ENCODE measurements around the gene GCSAM. TPM values are rescaled to one million over a fixed set of nuclear protein-coding genes. Genes with fewer than 3 reads are reported as not detected.

GCSAM gene
- polyA plus RNA-seq, 2 of the 4 experiments (the other 2 are of a cell fraction), result not detected

- Histone ChIP-seq H3K4me2 (no peak overlapping the region), H3K4me3 (no peak overlapping the region), H3K4me1 (no peaks in the 10 kb centered on the region), H3K27ac (no peak overlapping the region), H3K9me3 (no peaks in the 10 kb centered on the region)
- POLR2A ChIA-PET, result no interaction called here
- ATAC-seq, result no peak
- 70% methylated on average over 5 of the region's 5 CpGs for WGBS (ENCODE audit: missing lambda C conversion rate)
- no peak for DNase-seq (ENCODE audit: low read depth in 1 of 2, low spot score in 1 of 2)
- FAIRE-seq, result no peak
- no peak for TF ChIP-seq RNF2 (IDR thresholded peaks at IDR 0.05; ENCODE audit: borderline replicate concordance, low read depth)
- TF ChIP-seq JUN (IDR thresholded peaks at IDR 0.05), result no peak
- TF ChIP-seq MYC (IDR thresholded peaks at IDR 0.05; ENCODE audit: borderline replicate concordance, low read length), result no peak
- no peak for TF ChIP-seq POLR2A (IDR thresholded peaks at IDR 0.05; ENCODE audit: low read length)
- TF ChIP-seq FOXS1 (CRISPR knock-in tag; IDR thresholded peaks at IDR 0.05), result no peak
- no peak for TF ChIP-seq E2F6 (IDR thresholded peaks at IDR 0.05; ENCODE audit: borderline replicate concordance, low read depth)
- TF ChIP-seq CEBPB (IDR thresholded peaks at IDR 0.05), result no peak
- no peak for TF ChIP-seq EP300 (IDR thresholded peaks at IDR 0.05)
- TF ChIP-seq TFCP2L1 (CRISPR knock-in tag; IDR thresholded peaks at IDR 0.05), result no peak
- no peak for TF ChIP-seq HES2 (IDR thresholded peaks at IDR 0.05)
- TF ChIP-seq POLR2AphosphoS2 (conservative IDR thresholded peaks at IDR 0.05; ENCODE audit: low read length), result no peak
- no peak for TF ChIP-seq RARB (CRISPR knock-in tag; IDR thresholded peaks at IDR 0.05)
- no peak for TF ChIP-seq REST (IDR thresholded peaks at IDR 0.05)
- no peak for TF ChIP-seq ZSCAN20 (CRISPR knock-in tag; IDR thresholded peaks at IDR 0.05)
- TF ChIP-seq RFX5 (IDR thresholded peaks at IDR 0.05), result no peak
- no peak for TF ChIP-seq CBX8 (IDR thresholded peaks at IDR 0.05)
- no peak for TF ChIP-seq KDM1A (IDR thresholded peaks at IDR 0.05; ENCODE audit: low read depth)
- TF ChIP-seq USF2 (IDR thresholded peaks at IDR 0.05), result no peak
- CTCF ChIA-PET, result interaction anchor here (1.4 kb wide), 1 partner anchor 96 kb away, joined by 3 read pairs; no protein-coding TSS in a partner anchor
Measured at GRCh38 chr3:112109322-112109721, 23.7 kb downstream of the GCSAM start.

- ChIA-PET CTCF (interaction anchor here (1.6 kb wide), 1 partner anchor 9 kb away, joined by 3 read pairs; no protein-coding TSS in a partner anchor), POLR2A (no interaction called here)
- H3K27ac ChIP-seq, result no peak overlapping the region
- FAIRE-seq (no peak), DNase-seq (ENCODE audit: low read depth in 1 of 2, low spot score in 1 of 2) (no peak), ATAC-seq (no peak)
- WGBS (ENCODE audit: missing lambda C conversion rate), result 86% methylated on average over 2 of the region's 2 CpGs
- no peak overlapping the region for H3K4me3 ChIP-seq
- H3K4me2 ChIP-seq, result no peak overlapping the region
- no peaks in the 10 kb centered on the region for H3K9me3 ChIP-seq
- H3K4me1 ChIP-seq, result peaks cover 16% of the 10 kb centered on the region
- TF ChIP-seq CTCF (IDR thresholded peaks at IDR 0.05), result no peak
- TF ChIP-seq MAFK (IDR thresholded peaks at IDR 0.05; ENCODE audit: partially characterized antibody), result peak; percentile 89
Measured at GRCh38 chr3:112104774-112105173, 28.3 kb downstream of the GCSAM start.
